Thyroid gland (tissue), 4 donors: ENCODE data around the gene RAB1B. TPM values are rescaled to one million over a fixed set of nuclear protein-coding genes. Genes with fewer than 3 reads are reported as not detected.
A peak's percentile ranks its signal among the peaks of the same experiment; 100 is the strongest.

Source experiments
- DNase-seq, 2 donors: peaks; one replicate each; pipeline ENCODE4 v3.0.0-alpha.2; 2019
- H3K27ac ChIP-seq, 3 donors: fragments of 200-600 bp; sonication (generic); 1 replicate in 2 of 3; 2 replicates in 1 of 3; pipeline ENCODE4 v1.5.1; 2016 to 2019; ENCODE audit warnings: mild to moderate bottlenecking in 1 of 3, moderate library complexity in 1 of 3
- H3K27me3 ChIP-seq: fragments of 200-600 bp; sonication (generic); one replicate; pipeline ENCODE4 v1.5.1; 2019
- H3K36me3 ChIP-seq, 2 donors: fragments of 200-600 bp; sonication (generic); one replicate each; pipeline ENCODE4 v1.5.1; 2016 to 2019
- H3K4me1 ChIP-seq, 2 donors: fragments of 200-600 bp; sonication (generic); one replicate each; pipeline ENCODE4 v1.5.1; 2017 to 2019
- H3K4me3 ChIP-seq, 3 donors: fragments of 200-600 bp; sonication (generic); replicated peaks in 1 of 3; 1 replicate in 2 of 3; 2 replicates in 1 of 3; pipeline ENCODE4 v1.5.1; 2016; ENCODE audit warnings: mild to moderate bottlenecking in 1 of 3
- H3K9me3 ChIP-seq: fragments of 200-600 bp; sonication (generic); one replicate; pipeline ENCODE4 v1.5.1; 2017
- POLR2A ChIP-seq, 2 donors: fragments of 450-650 bp; IDR thresholded peaks; one replicate each; pipeline ENCODE4 v1.6.1; 2017; ENCODE audit warnings: antibody characterized with exemption in 2 of 2, mild to moderate bottlenecking in 2 of 2, moderate library complexity in 1 of 2
- WGBS, 2 donors: methylation state at CpG; one replicate each; pipeline ENCODE4 v1.1.5; 2017; 5-methylcytosine and 5-hydroxymethylcytosine counted together
- intact Hi-C: fragments of 100-400 bp; cut with DNase I; formaldehyde crosslinking; loops from one replicate; pipeline ENCODE4 v1.15.1; 2023
- total RNA-seq, 4 donors: library from RNA; depleted of rRNA; stranded (reverse); fragments of >200 nt; gene quantifications; one replicate each; pipeline ENCODE4 v1.2.3, GENCODE V29; 2016
- TF ChIP-seq, protein P1 (sequence below), 6 experiments: fragments of 200-600 bp in 3 of 6; fragments of 450-650 bp in 3 of 6; sonication (generic) in 3 of 6; IDR thresholded peaks; one replicate each; pipeline ENCODE4 v1.5.1; 2016 to 2019; ENCODE audit warnings: antibody characterized with exemption in 6 of 6, mild to moderate bottlenecking in 2 of 6, inconsistent platforms in 1 of 6, moderate library complexity in 1 of 6

Gene RAB1B
- total RNA-seq, 4 donors from 2014 or later = 122 to 166 (median 130) TPM

DNA sequence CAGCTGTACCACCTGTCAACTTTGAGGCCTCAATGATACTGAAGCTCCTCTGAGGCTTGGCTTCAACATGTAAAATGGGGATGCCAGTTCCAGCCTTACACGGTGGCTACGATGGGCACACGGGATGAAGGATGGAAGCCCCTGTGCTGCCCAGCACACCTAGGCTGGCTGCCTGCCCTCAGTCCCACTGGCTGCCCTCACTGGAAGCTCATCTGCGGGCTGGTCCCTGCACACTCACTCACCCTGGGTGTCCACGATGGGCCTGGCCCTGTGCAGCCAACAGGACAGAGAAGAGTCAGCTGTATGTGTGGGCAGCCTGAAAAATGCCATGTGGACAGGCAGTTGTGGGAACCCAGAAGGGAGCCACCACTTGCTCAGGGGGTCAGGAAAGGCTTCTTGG, 18.3 kb downstream of the RAB1B start:
- 91 to 96% methylated on average over 3 to 4 of the region's 5 CpGs for WGBS, 2 donors
- no peak for TF ChIP-seq POLR2A (IDR thresholded peaks at IDR 0.05)
- TF ChIP-seq, protein P1, sequence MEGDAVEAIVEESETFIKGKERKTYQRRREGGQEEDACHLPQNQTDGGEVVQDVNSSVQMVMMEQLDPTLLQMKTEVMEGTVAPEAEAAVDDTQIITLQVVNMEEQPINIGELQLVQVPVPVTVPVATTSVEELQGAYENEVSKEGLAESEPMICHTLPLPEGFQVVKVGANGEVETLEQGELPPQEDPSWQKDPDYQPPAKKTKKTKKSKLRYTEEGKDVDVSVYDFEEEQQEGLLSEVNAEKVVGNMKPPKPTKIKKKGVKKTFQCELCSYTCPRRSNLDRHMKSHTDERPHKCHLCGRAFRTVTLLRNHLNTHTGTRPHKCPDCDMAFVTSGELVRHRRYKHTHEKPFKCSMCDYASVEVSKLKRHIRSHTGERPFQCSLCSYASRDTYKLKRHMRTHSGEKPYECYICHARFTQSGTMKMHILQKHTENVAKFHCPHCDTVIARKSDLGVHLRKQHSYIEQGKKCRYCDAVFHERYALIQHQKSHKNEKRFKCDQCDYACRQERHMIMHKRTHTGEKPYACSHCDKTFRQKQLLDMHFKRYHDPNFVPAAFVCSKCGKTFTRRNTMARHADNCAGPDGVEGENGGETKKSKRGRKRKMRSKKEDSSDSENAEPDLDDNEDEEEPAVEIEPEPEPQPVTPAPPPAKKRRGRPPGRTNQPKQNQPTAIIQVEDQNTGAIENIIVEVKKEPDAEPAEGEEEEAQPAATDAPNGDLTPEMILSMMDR (IDR thresholded peaks at IDR 0.05) = no peak
- peaks cover 19% of the 10 kb centered on the region in 2 donors for H3K4me1 ChIP-seq
- no peak overlapping the region for H3K4me3 ChIP-seq
- peaks cover 0 to 6% of the 10 kb centered on the region in 2 donors for H3K36me3 ChIP-seq
- H3K9me3 ChIP-seq = no peaks in the 10 kb centered on the region
- no peaks in the 10 kb centered on the region for H3K27me3 ChIP-seq
- H3K27ac ChIP-seq = no peak overlapping the region
- no peak for DNase-seq
- intact Hi-C loops = loop anchor here (5.0 kb wide), 1 partner anchor 136 kb away; the partner anchor contains the start of gene NPAS4

DNA sequence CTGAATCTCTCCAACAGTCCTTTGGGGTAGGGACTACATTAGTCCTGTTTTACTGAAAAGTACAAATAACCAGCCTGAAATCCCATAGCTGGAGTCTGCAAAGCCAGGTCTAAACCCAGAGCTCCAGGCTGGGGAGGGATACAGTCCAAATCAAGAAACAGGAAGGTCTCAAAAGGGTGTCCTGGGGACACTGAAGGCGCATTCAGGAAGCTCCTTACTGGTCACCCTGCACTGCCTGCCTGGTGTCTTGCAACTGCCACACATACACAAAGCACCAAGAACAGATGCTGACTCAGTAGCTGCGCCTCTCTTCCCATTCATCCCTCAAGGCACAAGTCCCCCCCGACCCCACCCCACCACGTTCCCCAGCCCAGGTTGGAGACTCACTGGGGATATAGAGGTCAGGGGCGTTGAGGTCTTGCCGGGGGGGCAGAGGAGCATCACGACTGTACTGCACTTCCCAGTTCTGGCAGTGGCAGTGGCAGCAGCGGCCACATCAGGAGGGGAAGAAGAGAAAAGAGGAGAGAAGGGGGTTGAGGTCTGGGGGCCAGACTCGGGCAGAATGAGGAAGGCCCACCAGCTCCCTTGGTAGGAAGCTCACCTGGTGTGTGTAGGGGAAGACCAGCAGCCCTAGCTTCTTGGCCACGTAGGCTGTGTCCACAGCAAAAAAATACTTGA, 18.9 kb downstream of the RAB1B start:
- no peak for DNase-seq
- peaks cover 22 to 25% of the 10 kb centered on the region in 2 donors for H3K4me1 ChIP-seq
- peaks cover 0 to 6% of the 10 kb centered on the region in 2 donors for H3K36me3 ChIP-seq
- WGBS, 2 donors = 70 to 82% methylated on average over 9 to 10 of the region's 10 CpGs
- no peak overlapping the region for H3K4me3 ChIP-seq
- TF ChIP-seq, protein P1 (IDR thresholded peaks at IDR 0.05) = no peak
- TF ChIP-seq POLR2A (IDR thresholded peaks at IDR 0.05) = no peak
- peaks cover 4% of the 10 kb centered on the region for H3K27me3 ChIP-seq
- intact Hi-C loops = loop anchor here (5.0 kb wide), 1 partner anchor 135 kb away; the partner anchor contains the start of gene NPAS4
- no peaks in the 10 kb centered on the region for H3K9me3 ChIP-seq
- H3K27ac ChIP-seq = no peak overlapping the region

DNA sequence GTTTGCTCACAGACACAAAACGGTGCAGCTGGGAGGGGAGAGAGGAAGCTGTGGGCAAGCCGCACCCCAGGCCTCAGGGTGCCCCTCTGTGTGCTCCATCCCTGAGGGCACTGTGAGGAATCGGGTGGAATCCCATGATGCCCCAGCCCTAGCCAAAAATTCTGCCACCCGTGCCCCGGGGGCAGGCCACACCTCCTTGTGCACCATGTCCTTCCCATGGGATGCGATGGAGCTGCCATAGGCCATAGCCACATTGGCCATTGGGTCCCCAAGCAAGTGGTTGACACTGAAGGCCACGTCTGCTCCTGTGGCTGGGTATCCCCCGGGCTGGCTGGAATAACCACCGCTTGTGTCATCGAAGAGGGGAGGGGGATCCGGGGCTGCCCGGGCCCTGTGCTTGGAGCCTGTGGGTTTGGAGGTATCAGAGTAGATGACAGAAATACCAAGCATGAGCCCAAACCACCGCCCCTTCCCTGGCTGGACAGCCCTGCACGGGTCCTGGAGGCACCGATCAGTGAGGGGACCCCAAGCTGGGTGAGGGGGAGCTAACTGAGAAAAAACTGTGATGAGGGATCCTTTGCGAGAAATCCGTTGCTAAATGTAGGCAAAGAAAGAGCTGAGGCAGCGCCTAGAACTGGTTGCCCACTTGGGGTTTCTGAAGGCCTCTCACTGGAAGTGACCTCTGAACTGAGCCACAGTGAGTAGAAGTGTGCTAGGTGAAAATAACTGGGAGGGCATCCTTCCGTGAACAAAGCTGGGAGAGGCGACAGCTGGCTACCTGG, 19.6 kb downstream of the RAB1B start:
- H3K4me1 ChIP-seq = peaks cover 22% of the 10 kb centered on the region in 2 donors
- intact Hi-C loops = loop anchor here (5.0 kb wide), 1 partner anchor 134 kb away; the partner anchor contains the start of gene NPAS4
- peak overlapping the region; percentile 70 to 93 (median 71) for H3K4me3 ChIP-seq
- peaks cover 4% of the 10 kb centered on the region for H3K27me3 ChIP-seq
- 35 to 39% methylated on average over 14 to 16 of the region's 20 CpGs for WGBS, 2 donors
- H3K9me3 ChIP-seq = no peaks in the 10 kb centered on the region
- peaks cover 0 to 6% of the 10 kb centered on the region in 2 donors for H3K36me3 ChIP-seq
- TF ChIP-seq, protein P1 (IDR thresholded peaks at IDR 0.05) = no peak
- TF ChIP-seq POLR2A (IDR thresholded peaks at IDR 0.05) = no peak
- peak overlapping the region in 2 of 3 donors; percentile 55 to 88 for H3K27ac ChIP-seq
- DNase-seq = no peak

DNA sequence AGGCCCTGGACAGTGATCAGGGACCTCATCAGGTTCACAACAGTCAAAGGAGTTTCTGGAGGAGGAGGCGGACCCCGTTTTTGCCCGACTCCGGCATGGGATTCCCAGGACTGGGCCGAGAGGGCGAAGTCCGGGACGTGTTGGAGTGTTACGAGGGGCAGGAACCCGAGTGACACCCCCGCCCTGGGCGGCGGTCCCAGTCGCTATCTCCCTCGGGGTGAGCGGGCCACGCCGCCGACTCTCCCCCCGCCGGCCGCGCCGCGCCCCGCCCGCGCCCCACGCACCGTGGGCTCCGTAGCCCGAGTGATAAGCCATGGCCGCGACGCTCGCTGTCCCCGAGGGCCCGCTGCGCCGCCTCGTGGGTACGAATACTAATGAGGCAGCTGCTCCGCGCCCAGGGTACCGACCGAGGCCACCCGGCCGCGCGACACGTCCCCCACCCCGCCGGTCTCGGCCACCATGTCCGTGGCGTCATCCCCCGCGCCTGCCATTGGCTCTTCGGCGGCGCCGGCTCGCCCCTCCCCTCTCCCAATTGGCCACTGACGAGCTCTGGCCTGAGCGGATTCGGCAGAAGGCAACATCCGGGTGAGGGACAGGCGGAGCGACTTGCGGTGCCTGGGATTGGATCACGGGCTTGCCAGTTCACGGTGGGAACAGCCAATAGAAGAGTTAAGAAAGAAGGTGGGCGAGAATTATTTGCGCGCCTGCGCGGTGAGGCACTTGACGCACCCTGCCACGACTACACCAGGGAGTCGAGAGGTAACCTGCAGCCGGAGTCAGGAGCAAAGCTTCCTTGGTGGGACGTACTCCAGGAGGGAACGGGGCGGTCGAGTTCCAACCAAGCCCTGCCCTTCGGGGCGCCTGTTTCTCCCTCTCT, 20.5 kb downstream of the RAB1B start, which contains the start of gene YIF1A:
TSS of gene YIF1A (minus strand) at position 473 of the 877 bp plus-strand sequence. CDS start at position 315, 158 bp downstream.
- TF ChIP-seq, protein P1 (IDR thresholded peaks at IDR 0.05) = no peak
- TF ChIP-seq POLR2A (IDR thresholded peaks at IDR 0.05) = peak in 1 of 2 donors; percentile 94
- DNase-seq = peak; percentile 99
- 0 to 1% methylated on average over 22 to 43 of the region's 87 CpGs for WGBS, 2 donors
- Histone ChIP-seq H3K27me3 (peaks cover 4% of the 10 kb centered on the region), H3K4me3 (peak within 1 kb of the TSS; percentile 70 to 93 (median 71)), H3K36me3 (peaks cover 0 to 6% of the 10 kb centered on the region in 2 donors), H3K9me3 (no peaks in the 10 kb centered on the region), H3K4me1 (peaks cover 22% of the 10 kb centered on the region in 2 donors), H3K27ac (peak within 1 kb of the TSS; percentile 74 to 88 (median 74))
- intact Hi-C loops = loop anchor here (5.0 kb wide), 1 partner anchor 133 kb away; the partner anchor contains the start of gene NPAS4
